ENCODE results near the gene TLE5.
A peak's percentile ranks its signal among the peaks of the same experiment; 100 is the strongest.

TLE5 gene

DNA sequence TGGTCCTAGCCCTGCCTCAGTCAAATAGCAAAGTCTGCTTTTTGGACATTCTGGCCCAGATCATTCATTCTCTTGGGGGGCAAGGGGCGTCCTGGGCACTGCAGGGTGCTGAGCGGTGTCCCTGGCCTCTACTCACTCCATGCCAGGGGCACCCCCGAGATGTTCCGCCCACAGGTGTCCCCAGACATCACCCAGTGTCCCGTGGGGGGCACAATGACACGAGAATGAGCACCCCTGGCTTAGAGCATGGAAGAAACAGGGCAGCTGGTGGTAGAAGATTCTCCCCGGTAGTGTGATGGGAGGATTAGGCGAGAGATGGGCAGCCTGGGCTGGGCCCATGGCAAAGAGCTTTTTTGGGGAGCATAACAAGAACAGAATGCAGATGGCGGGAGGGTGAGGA, 5.3 kb upstream of the TLE5 start:
- TF ChIP-seq, protein P1, sequence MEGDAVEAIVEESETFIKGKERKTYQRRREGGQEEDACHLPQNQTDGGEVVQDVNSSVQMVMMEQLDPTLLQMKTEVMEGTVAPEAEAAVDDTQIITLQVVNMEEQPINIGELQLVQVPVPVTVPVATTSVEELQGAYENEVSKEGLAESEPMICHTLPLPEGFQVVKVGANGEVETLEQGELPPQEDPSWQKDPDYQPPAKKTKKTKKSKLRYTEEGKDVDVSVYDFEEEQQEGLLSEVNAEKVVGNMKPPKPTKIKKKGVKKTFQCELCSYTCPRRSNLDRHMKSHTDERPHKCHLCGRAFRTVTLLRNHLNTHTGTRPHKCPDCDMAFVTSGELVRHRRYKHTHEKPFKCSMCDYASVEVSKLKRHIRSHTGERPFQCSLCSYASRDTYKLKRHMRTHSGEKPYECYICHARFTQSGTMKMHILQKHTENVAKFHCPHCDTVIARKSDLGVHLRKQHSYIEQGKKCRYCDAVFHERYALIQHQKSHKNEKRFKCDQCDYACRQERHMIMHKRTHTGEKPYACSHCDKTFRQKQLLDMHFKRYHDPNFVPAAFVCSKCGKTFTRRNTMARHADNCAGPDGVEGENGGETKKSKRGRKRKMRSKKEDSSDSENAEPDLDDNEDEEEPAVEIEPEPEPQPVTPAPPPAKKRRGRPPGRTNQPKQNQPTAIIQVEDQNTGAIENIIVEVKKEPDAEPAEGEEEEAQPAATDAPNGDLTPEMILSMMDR (IDR thresholded peaks at IDR 0.05): no peak
- no peaks in the 10 kb centered on the region for H3K36me3 ChIP-seq
- no peak overlapping the region for H3K27ac ChIP-seq
- H3K9me3 ChIP-seq: no peaks in the 10 kb centered on the region
- peaks cover 46% of the 10 kb centered on the region for H3K27me3 ChIP-seq
- H3K4me3 ChIP-seq (ENCODE audit: low read depth in 1 of 2, low read length in 1 of 2): no peak overlapping the region
- peaks cover 3 to 5% of the 10 kb centered on the region in 2 experiments for H3K4me1 ChIP-seq (ENCODE audit: control insufficient read depth in 1 of 2, insufficient read depth in 1 of 2, low read depth in 1 of 2, low read length in 1 of 2)

- Histone ChIP-seq H3K4me3 (ENCODE audit: low read depth in 1 of 2, low read length in 1 of 2) (no peak overlapping the region), H3K27ac (no peak overlapping the region), H3K36me3 (no peaks in the 10 kb centered on the region), H3K4me1 (ENCODE audit: control insufficient read depth in 1 of 2, insufficient read depth in 1 of 2, low read depth in 1 of 2, low read length in 1 of 2) (peaks cover 4 to 7% of the 10 kb centered on the region in 2 experiments), H3K9me3 (no peaks in the 10 kb centered on the region), H3K27me3 (peaks cover 51% of the 10 kb centered on the region)
- TF ChIP-seq, protein P1 (IDR thresholded peaks at IDR 0.05): no peak
These were observed 4.3 kb upstream of the TLE5 start for GRCh38 chr19:3066482-3067049.

DNA sequence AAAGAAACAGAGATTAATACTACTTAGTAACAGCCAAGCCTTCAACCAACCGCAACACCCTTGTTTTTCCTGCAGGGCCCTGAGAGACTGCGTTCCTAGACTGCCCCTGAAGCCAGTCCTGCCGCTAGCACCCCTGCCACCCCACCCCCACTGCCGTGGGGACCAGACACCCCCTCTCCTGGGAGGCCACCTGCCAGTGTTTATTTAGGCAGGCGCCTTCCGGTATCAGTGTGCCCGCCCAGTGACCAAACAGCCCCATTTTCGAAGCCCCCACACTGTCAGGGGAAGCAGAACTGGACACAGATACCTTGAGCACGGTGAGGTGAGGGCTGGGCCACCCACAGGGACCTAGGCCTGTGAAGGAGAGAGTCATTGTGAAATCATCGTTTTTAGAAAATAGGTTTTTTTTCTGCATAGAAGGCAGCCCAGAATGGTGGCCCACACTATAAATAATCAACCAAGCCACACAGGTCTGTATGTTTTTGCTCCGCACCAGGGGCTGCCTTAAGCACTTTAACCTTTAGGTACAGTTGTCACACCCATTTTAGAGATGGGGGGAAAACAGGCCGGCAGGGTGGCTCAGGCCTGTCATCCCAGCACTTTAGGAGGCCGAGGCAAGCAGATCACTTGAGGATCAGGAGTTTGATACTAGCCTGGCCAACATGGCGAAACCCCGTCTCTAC, 3.5 kb upstream of the TLE5 start:
- H3K4me3 ChIP-seq (ENCODE audit: low read depth in 1 of 2, low read length in 1 of 2): no peak overlapping the region
- H3K4me1 ChIP-seq (ENCODE audit: control insufficient read depth in 1 of 2, insufficient read depth in 1 of 2, low read depth in 1 of 2, low read length in 1 of 2): peaks cover 4 to 14% of the 10 kb centered on the region in 2 experiments
- no peaks in the 10 kb centered on the region for H3K36me3 ChIP-seq
- TF ChIP-seq, protein P1 (IDR thresholded peaks at IDR 0.05): no peak
- peaks cover 58% of the 10 kb centered on the region for H3K27me3 ChIP-seq
- no peak overlapping the region for H3K27ac ChIP-seq
- no peaks in the 10 kb centered on the region for H3K9me3 ChIP-seq

DNA sequence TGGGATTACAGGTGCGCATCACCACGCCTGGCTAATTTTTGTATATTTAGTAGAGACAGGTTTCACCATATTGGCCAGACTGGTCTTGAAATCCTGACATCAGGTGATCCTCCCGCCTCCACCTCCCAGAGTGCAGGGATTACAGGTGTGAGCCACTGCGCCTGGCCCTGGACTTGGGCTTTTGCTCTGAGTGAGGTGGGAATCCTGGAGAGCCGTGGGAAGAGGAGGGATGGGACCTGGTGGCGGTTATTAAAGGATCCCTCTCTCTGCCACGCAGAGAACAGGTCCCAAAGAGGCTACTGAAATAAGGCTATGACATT, 1.7 kb upstream of the TLE5 start:
- H3K27ac ChIP-seq: no peak overlapping the region
- no peaks in the 10 kb centered on the region for H3K9me3 ChIP-seq
- TF ChIP-seq, protein P1 (IDR thresholded peaks at IDR 0.05): no peak
- peaks cover 63% of the 10 kb centered on the region for H3K27me3 ChIP-seq
- H3K4me1 ChIP-seq (ENCODE audit: control insufficient read depth in 1 of 2, insufficient read depth in 1 of 2, low read depth in 1 of 2, low read length in 1 of 2): peaks cover 4 to 18% of the 10 kb centered on the region in 2 experiments
- no peaks in the 10 kb centered on the region for H3K36me3 ChIP-seq
- no peak overlapping the region for H3K4me3 ChIP-seq (ENCODE audit: low read depth in 1 of 2, low read length in 1 of 2)

- peaks cover 4 to 18% of the 10 kb centered on the region in 2 experiments for H3K4me1 ChIP-seq (ENCODE audit: control insufficient read depth in 1 of 2, insufficient read depth in 1 of 2, low read depth in 1 of 2, low read length in 1 of 2)
- peaks cover 21% of the 10 kb centered on the region for H3K36me3 ChIP-seq
- H3K27ac ChIP-seq: peak overlapping the region; percentile 39
- TF ChIP-seq, protein P1 (IDR thresholded peaks at IDR 0.05): no peak
- H3K9me3 ChIP-seq: no peaks in the 10 kb centered on the region
- H3K4me3 ChIP-seq (ENCODE audit: low read depth in 1 of 2, low read length in 1 of 2): peak overlapping the region; percentile 35 to 53
- peaks cover 45% of the 10 kb centered on the region for H3K27me3 ChIP-seq
These were observed 823 bp downstream of the TLE5 start for GRCh38 chr19:3061182-3062161.
